PC-3 (cell line): ENCODE data around the gene REC8. TPM values are rescaled to one million over a fixed set of nuclear protein-coding genes. Genes with fewer than 3 reads are reported as not detected.

ENCODE experiments used
- ATAC-seq: fragments of 200-7000 bp; cut with Tn5 transposase; 2 replicates; pipeline ENCODE4 v1.9.1; 2020; ENCODE audit warnings: mild to moderate bottlenecking, moderate library complexity
- BruUV-seq: library from RNA; stranded (reverse); fragments of 400-500 nt; replicated peaks from 2 replicates; lab custom pipeline; 2021; lab: Mats Ljungman, UMichigan
- CTCF ChIA-PET: fragments of 300-600 bp; sonication (Branson Sonifier 250); formaldehyde crosslinking; loops from one replicate; lab custom pipeline; 2022; ENCODE audit warnings: antibody characterized with exemption; lab: Charles Lee
- POLR2A ChIA-PET: fragments of 300-600 bp; sonication (Branson Sonifier 250); formaldehyde crosslinking; loops from one replicate; lab custom pipeline; 2022; ENCODE audit warnings: antibody characterized with exemption; ENCODE audit not compliant: unreplicated experiment; lab: Charles Lee
- DNase-seq: peaks from one replicate; pipeline ENCODE4 v3.0.0-alpha.2; 2015
- H2AFZ ChIP-seq: fragments of 300-600 bp; sonication (generic); 2 replicates; pipeline ENCODE4 v1.6.0; 2016; ENCODE audit warnings: antibody characterized with exemption, low read length
- H3F3A ChIP-seq: fragments of 300-600 bp; sonication (generic); one replicate; pipeline ENCODE4 v1.6.0; 2017; ENCODE audit warnings: antibody characterized with exemption, low read length, control low read depth, mild to moderate bottlenecking; ENCODE audit not compliant: unreplicated experiment
- H3K27ac ChIP-seq: fragments of 300-600 bp; sonication (generic); 2 replicates; pipeline ENCODE4 v1.5.1; 2016; ENCODE audit warnings: mild to moderate bottlenecking, low read length
- H3K27me3 ChIP-seq: fragments of 300-600 bp; sonication (generic); 2 replicates; pipeline ENCODE4 v1.6.1; 2016; ENCODE audit warnings: low read length, mixed read lengths
- H3K36me3 ChIP-seq: fragments of 300-600 bp; sonication (generic); 2 replicates; pipeline ENCODE4 v1.6.1; 2016; ENCODE audit warnings: low read depth, mixed run types, low read length, mixed read lengths
- H3K4me1 ChIP-seq: fragments of 300-600 bp; sonication (generic); 2 replicates; pipeline ENCODE4 v1.5.1; 2016; ENCODE audit warnings: low read length; ENCODE audit not compliant: insufficient read depth
- H3K4me2 ChIP-seq: fragments of 300-600 bp; sonication (generic); 2 replicates; pipeline ENCODE4 v1.6.0; 2016; ENCODE audit warnings: low read length
- H3K4me3 ChIP-seq: fragments of 300-600 bp; sonication (generic); 2 replicates; pipeline ENCODE4 v1.5.1; 2016; ENCODE audit warnings: mild to moderate bottlenecking, low read length, mixed read lengths
- H3K79me2 ChIP-seq: fragments of 300-600 bp; sonication (generic); 2 replicates; pipeline ENCODE4 v1.6.1; 2017; ENCODE audit warnings: low read length, mixed read lengths
- H3K9ac ChIP-seq: fragments of 300-600 bp; sonication (generic); 2 replicates; pipeline ENCODE4 v1.6.0; 2016; ENCODE audit warnings: mild to moderate bottlenecking, low read length
- H3K9me2 ChIP-seq: fragments of 300-600 bp; sonication (generic); replicated peaks from 2 replicates; pipeline ENCODE4 v1.6.1; 2016; ENCODE audit warnings: mixed run types, low read length, mixed read lengths
- H3K9me3 ChIP-seq: fragments of 300-600 bp; sonication (generic); 2 replicates; pipeline ENCODE4 v1.6.1; 2016; ENCODE audit warnings: low read length, mixed read lengths
- H4K20me1 ChIP-seq: fragments of 300-600 bp; sonication (generic); 2 replicates; pipeline ENCODE4 v1.6.1; 2016; ENCODE audit warnings: low read length, mixed read lengths
- EZH2 ChIP-seq: fragments of 300-600 bp; sonication (generic); IDR thresholded peaks from one replicate; pipeline ENCODE4 v1.6.1; 2017; ENCODE audit warnings: antibody characterized with exemption, mild to moderate bottlenecking, low read length; ENCODE audit not compliant: unreplicated experiment
- EZH2phosphoT487 ChIP-seq: fragments of 300-600 bp; sonication (generic); IDR thresholded peaks from 2 replicates; pipeline ENCODE4 v1.6.1; 2018; ENCODE audit warnings: mild to moderate bottlenecking, antibody characterized with exemption, low read length, borderline replicate concordance
- intact Hi-C: fragments of 100-400 bp; cut with micrococcal nuclease; formaldehyde crosslinking; loops from 2 replicates; pipeline ENCODE4 v1.9.0; 2023
- total RNA-seq: library from RNA; depleted of rRNA; stranded (reverse); fragments of >200 nt; gene quantifications from 2 replicates; pipeline ENCODE4 v1.2.3, GENCODE V29; 2014
- TF ChIP-seq, protein P1 (sequence below): fragments of 300-600 bp; sonication (generic); conservative IDR thresholded peaks from 2 replicates; pipeline ENCODE4 v1.5.1; 2017; ENCODE audit warnings: antibody characterized with exemption, low read depth, mild to moderate bottlenecking, low read length

Gene REC8
- total RNA-seq, 1 experiment from 2014 or later: 1.9 TPM

DNA sequence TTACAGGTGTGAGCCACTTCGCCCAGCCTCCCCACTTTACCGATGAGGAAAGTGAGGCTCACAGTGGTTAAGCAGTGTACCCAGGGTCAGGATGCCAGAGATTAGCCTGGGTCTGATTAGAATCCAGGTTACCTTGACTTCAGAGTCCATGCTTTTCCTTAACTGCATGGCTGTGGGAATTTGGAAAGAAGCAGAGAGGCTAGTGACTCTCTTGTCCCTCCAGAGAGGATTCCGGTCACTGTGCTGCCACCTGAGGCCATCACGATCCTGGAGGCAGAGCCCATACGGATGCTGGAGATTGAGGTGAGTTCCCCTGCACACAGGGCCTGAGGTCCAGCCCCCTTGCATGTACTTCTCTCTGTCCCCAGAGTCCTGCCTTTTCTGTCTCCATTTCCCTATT, 4.7 kb downstream of the REC8 start:
- BruUV-seq: no TSS peak
- no peak for TF ChIP-seq EZH2phosphoT487
- TF ChIP-seq, protein P1, sequence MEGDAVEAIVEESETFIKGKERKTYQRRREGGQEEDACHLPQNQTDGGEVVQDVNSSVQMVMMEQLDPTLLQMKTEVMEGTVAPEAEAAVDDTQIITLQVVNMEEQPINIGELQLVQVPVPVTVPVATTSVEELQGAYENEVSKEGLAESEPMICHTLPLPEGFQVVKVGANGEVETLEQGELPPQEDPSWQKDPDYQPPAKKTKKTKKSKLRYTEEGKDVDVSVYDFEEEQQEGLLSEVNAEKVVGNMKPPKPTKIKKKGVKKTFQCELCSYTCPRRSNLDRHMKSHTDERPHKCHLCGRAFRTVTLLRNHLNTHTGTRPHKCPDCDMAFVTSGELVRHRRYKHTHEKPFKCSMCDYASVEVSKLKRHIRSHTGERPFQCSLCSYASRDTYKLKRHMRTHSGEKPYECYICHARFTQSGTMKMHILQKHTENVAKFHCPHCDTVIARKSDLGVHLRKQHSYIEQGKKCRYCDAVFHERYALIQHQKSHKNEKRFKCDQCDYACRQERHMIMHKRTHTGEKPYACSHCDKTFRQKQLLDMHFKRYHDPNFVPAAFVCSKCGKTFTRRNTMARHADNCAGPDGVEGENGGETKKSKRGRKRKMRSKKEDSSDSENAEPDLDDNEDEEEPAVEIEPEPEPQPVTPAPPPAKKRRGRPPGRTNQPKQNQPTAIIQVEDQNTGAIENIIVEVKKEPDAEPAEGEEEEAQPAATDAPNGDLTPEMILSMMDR: no peak
- TF ChIP-seq EZH2: no peak
- DNase-seq (no peak), ATAC-seq (no peak)
- Histone ChIP-seq H3K4me1 (no peaks in the 10 kb centered on the region), H3K4me2 (no peak overlapping the region), H4K20me1 (no peaks in the 10 kb centered on the region), H3K27me3 (no peaks in the 10 kb centered on the region), H3K9me2 (no peaks in the 10 kb centered on the region), H2AFZ (no peak overlapping the region), H3K36me3 (peaks cover 19% of the 10 kb centered on the region; the same call in 1 of the 2 replicates), H3K27ac (no peak overlapping the region), H3K9ac (no peak overlapping the region), H3F3A (no peaks in the 10 kb centered on the region), H3K4me3 (no peak overlapping the region), H3K9me3 (no peaks in the 10 kb centered on the region), H3K79me2 (no peaks in the 10 kb centered on the region)
- ChIA-PET CTCF (no interaction called here), POLR2A (no interaction called here)
- intact Hi-C loops: no loop called here

DNA sequence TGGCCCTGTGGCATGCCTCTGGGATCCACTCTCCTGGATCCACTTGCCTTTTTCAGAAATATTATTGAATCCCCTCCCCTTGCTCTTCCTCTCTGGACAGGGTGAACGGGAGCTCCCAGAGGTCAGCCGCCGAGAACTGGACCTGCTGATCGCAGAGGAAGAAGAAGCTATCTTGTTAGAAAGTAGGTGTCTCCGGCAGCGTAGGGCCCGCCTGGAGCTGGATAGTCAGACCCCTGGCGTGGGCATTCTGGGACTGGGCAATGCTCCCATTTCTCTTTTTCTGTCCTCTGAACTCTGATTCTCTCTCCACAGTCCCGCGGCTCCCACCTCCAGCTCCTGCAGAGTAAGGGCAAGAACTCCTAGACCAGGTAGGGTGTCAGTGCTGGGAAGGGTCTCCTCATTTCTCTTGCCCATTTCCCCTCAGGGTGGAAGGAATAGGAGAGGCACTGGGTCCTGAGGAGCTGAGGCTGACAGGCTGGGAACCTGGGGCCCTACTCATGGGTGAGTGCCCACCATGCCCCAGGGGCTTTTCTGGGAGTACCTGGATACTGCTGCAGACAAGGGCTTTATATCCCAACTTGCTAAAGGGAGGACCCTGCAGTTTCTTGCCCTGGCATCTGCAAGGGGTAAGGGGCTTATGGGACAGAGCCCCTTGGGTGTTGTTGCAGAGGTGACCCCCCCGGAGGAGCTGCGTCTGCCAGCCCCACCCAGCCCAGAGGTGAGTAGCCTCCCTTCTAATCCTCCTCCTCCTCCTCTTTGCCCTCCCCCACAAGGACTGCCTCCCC, 5.4 kb downstream of the REC8 start:
- ChIA-PET POLR2A (no interaction called here), CTCF (no interaction called here)
- Histone ChIP-seq H2AFZ (no peak overlapping the region), H3K27me3 (no peaks in the 10 kb centered on the region), H3K4me3 (no peak overlapping the region), H3K79me2 (no peaks in the 10 kb centered on the region), H3K9me2 (no peaks in the 10 kb centered on the region), H3K36me3 (peaks cover 19% of the 10 kb centered on the region; the same call in 1 of the 2 replicates), H3K9me3 (no peaks in the 10 kb centered on the region), H3K4me2 (no peak overlapping the region), H3F3A (no peaks in the 10 kb centered on the region), H3K9ac (no peak overlapping the region), H4K20me1 (no peaks in the 10 kb centered on the region), H3K27ac (no peak overlapping the region), H3K4me1 (no peaks in the 10 kb centered on the region)
- no peak for ATAC-seq
- DNase-seq: no peak
- intact Hi-C loops: no loop called here
- TF ChIP-seq EZH2 (no peak), EZH2phosphoT487 (no peak)
- TF ChIP-seq, protein P1: no peak
- no TSS peak for BruUV-seq

DNA sequence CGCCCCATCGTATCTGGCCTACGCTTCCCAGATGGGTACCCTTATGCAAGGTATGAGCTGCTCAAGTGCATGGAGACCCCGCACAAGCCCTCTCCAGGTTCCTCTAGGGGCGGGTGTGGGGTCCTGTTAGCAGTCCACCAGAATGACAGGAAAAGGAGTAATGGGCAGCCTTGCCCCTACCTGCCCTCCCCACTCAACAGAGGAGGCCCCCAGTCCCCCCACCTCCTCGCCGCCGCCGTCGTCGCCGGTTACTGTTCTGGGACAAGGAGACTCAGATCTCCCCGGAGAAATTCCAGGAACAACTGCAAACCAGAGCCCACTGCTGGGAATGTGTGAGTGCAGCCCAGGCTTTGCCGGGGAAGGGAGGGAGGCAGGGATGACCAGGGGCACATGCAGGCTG, 6.0 kb downstream of the REC8 start:
- DNase-seq (no peak), ATAC-seq (no peak)
- Histone ChIP-seq H2AFZ (no peak overlapping the region), H3K4me1 (no peaks in the 10 kb centered on the region), H3K27ac (no peak overlapping the region), H3K79me2 (no peaks in the 10 kb centered on the region), H3K36me3 (peaks cover 26% of the 10 kb centered on the region; the same call in 1 of the 2 replicates), H3K4me2 (no peak overlapping the region), H3K9ac (no peak overlapping the region), H3K27me3 (no peaks in the 10 kb centered on the region), H3K4me3 (no peak overlapping the region), H4K20me1 (no peaks in the 10 kb centered on the region), H3K9me3 (no peaks in the 10 kb centered on the region), H3F3A (no peaks in the 10 kb centered on the region), H3K9me2 (no peaks in the 10 kb centered on the region)
- no peak for TF ChIP-seq EZH2phosphoT487
- TF ChIP-seq, protein P1: no peak
- TF ChIP-seq EZH2: no peak
- intact Hi-C loops: no loop called here
- ChIA-PET POLR2A (no interaction called here), CTCF (no interaction called here)
- BruUV-seq: no TSS peak
